Endothelial cell of hepatic sinusoid (primary cell): Measurements from ENCODE around the gene POLR2L.

Experiments used
- in situ Hi-C: cut with HindIII; loops from 2 replicates; pipeline ENCODE4 v1.10.0; 2017; ENCODE audit warnings: low sequenced_read_pairs

Gene POLR2L

DNA sequence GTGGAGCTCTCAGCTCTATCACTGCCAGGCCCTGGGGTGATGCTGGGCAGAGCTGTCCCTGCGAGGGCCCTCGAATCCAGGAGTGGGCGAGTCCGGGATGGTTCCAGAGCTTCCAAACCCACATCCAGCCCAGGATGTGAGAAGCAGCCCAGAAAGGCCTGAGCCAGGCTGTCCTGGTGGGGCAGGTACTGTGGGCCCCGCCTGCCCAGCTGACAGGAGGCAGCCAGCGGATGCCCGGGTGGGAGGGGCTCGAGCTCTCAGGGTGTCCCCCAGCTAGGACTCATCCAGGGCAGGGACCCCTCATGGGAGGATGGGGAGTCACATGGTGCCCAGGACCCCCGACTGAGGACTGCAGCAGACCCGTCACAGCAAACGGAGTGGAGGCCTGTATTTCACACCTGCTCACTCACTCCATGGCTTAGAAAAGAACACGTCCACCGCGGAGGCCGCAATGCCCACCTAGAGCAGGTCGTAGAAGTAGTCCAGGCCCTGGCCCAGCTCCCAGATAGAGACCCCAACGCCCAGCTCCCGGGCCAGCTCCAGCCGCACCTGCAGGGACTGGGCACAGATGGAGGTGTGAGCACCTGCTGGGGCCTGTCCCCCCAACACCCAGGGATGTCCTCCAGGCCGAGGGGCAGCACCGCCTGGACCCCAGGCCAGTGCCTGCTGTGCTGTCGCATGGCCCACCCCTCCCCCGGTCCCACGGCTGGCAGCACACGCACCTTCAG, 27.2 kb upstream of the POLR2L start:
- in situ Hi-C loops = no loop called here

DNA sequence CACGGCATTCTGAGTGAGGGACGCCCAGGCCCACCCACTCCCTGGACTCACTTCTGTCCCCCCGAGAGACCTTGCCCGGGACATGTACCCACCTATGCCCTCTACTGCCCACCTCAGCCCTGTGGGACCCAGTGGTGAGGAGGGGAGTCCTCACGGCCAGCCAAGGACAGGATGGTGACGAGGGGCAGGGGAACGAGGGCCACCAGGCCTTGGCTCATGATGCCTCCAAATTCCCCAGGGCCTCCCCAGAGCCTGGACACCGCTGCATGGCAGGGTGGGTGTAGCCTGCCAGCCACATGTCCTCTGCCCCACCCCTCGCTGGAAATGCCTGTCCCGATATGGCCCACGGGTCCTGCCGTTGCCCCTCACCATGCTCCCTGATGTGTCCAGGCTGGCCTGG, 26.5 kb upstream of the POLR2L start:
- in situ Hi-C loops = no loop called here

DNA sequence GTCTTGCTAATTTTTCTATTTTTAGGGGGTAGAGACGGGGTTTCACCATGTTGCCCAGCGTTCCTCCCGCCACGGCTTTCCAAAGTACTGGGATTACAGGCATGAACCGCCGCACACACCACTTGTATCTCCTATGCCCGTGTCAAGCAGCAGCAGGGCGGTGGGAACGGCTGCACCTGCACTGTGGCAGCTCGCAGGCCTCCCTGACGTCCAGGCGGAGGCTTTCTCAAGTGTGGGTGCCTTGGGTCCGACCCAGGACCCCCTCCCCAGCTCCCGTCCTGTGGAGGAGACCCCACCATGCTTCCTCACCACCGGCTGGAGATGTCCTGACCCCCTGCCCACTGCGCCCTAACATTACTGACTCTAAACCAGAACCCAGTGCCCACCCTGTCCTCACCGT, 26.1 kb upstream of the POLR2L start:
- in situ Hi-C loops = no loop called here

DNA sequence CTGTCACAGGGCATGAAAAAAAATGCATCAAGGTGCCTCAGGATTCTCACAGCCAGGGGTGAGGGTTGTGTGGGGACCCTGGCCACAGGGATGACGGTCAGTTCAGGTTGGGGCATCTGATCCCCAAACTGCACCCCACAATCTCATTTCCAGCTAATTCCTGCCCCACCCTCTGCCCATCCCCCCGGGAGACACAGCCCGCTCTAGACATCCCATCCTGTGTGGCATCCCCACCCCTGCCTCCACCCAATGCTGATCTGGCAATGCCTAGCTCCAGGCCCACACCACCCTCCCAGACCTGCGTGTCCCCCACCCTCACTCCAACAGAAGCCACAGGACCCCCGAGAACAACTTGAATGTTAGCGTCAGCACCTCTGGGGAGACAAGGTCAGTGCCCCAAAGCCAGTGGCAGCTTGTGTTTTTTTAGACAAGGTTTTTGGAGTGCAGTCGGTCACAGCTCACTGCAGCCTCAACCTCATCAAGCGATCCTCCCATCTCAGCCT, 25.6 kb upstream of the POLR2L start:
- in situ Hi-C loops = no loop called here

DNA sequence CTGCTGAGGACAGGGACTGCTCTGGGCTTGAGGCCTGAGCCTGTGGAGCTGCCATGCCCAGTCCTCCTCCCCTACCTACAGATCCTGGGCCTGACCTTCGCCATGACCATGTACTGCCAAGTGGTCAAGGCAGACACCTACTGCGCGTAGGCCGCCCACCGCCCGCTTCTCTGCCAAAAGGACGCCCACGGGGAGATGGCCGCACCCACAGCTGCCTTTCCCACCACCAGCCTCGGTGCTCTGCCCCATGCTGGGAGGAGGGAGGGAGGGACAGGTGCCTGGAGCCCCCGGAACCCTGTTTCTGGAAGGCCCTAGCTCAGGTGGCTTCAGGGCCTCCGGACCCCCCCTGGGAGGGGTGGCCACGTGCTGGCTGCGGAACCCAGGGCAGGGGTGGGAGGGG, 24.2 kb upstream of the POLR2L start:
- in situ Hi-C loops = no loop called here

DNA sequence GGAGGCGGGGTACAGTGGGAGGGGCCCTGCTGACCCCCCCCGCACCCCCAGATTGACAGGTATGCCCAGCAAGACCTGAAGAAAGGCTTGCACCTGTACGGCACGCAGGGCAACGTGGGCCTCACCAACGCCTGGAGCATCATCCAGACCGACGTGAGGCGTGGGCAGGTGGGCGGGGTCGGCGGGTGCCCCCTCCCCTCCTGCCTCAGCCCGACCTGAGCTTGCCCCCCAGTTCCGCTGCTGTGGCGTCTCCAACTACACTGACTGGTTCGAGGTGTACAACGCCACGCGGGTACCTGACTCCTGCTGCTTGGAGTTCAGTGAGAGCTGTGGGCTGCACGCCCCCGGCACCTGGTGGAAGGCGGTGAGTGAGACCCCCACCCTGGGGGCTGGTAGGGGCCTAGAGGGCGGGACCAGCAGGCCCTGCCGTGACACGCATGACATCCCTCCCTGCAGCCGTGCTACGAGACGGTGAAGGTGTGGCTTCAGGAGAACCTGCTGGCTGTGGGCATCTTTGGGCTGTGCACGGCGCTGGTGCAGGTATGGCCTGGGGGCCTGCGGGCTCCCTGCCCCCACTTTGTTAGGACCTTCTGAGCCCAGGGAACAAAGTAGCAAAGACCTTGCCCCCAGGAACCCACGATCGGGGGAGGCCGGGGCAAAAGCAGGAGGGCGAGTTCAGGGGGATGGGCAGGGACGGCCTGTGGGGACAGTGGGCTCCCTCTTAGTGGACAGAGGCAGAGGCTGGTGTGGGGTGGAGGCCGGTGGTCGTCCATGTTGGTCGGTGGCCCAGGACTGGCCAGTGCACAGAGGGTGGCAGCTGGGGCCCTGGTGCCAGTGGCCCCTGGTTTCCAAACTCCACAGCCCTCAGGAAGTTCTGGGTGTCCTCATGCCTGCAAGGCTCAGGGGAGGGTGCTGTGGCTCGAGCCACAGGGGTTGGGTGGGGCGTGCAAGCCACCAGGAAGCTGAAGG, 23.4 kb upstream of the POLR2L start:
- in situ Hi-C loops = no loop called here

DNA sequence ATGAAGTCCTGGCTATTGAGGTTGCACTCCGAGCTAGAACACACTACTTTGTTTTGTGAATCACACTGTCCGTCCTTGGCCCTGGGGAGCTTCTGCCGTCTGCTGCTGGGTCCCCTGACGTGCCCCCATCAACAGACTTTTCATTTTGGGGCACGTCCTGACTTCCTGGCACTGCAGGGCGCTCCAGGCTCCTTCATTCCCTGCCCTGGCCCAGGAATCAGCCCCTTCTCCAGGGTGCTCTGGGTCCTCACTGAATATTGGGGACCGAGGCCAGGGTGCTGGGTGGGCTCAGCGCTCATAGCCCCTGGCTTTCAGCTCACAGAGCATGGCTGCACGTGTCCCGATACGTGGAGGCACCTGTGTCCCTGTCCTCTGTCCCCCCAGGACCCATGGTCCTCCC, 22.6 kb upstream of the POLR2L start:
- in situ Hi-C loops = no loop called here

DNA sequence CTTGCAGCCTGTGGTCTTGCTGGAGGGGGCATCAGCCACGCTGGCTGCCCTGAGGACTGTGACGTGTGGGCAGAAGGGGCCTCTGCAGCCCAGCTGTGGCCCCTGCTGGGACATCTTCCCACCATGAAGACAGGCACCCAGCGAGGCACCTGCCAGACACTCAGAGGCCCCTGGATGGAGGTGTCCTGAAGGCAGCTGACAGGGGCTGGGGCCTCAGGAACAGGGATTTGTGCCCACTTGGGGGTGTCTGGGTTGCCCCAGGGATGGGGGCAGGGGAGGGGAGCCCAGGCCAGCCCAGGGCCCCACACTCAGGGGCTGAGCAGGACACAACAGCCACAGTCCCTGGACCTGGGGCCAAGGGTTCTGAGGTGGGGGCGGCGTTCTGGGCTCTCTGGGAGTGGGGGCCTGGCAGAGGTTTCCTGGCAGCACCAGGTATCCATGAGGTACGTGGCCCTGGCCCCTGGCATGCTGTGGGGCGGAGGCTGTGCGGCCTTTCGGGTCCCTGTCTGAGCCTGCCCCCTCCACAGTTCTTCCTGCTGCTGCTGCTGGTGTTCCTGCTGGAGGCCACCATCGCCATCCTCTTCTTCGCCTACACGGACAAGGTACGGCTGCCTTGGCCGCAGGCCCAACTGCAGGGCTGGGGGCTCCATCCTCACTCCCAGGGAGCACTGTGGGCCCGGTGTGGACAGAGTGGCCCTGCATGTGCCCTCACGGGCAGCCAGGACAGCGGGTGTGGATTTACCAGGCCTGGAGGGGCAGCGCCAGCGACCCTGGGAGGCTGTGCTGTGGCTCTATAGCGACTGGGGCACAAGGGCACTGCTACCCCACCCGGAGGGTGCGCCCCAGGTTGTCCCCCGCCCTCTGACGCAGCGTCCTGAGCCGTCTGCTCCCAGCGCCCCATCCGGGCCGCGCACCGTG, 21.8 kb upstream of the POLR2L start:
- in situ Hi-C loops = no loop called here

DNA sequence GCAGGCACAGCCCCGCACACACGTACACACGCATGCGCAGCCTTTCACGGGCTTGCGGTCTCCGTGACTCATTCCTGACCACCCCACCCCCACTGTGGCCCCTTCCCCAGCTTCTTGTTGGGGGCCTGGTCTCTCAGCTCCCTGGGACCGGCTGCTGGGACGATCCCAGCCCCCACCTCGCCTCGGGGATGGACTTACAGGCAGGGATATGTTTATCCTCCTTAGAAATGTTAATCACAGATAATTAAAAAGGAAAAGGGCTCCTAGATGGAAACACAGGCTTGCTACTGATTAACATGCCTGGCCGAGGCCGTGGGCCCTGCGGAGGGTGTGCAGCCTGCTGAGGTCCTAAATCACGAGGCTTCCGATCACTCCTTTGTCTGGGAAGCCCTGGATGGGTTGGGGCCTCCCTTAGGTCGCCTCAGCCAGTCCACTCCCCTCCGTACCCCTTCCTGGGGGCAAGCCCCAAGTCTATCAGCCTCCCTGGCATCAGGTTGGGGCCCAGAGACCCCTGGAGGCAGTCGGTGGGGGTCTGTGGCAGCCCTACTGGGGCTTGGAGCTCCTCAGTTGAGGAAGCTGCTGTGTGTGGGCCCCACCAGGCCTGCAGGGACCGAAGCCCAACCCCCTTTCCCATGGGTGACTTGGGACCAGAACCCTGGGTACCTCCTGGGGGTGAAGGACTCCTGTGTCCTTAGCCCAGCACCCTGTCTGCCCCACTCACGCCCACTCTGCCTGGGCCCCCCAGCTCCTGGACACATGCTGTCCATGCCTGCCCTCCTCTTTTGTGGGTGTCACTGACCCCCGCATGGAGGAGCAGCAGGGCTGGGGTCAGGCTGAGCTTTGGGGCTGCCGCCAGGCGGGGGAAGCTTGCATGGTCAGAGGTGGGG, 20.9 kb upstream of the POLR2L start:
- in situ Hi-C loops = no loop called here

DNA sequence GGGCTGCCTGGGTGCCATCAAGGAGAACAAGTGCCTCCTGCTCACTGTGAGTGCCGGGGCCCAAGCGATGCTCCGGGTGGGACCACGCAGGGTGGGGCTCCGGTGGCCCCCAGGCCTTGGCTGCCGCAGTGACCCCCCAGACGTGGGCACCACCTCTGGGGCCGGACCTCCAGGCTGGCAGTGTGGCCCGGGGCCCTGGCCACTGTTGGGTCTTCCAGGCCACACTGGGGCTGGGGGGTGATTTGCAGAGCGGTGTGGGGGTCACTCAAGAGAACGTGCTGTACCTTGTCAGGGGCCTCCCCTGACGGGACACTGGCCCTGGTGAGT, 20.3 kb upstream of the POLR2L start:
- in situ Hi-C loops = no loop called here

DNA sequence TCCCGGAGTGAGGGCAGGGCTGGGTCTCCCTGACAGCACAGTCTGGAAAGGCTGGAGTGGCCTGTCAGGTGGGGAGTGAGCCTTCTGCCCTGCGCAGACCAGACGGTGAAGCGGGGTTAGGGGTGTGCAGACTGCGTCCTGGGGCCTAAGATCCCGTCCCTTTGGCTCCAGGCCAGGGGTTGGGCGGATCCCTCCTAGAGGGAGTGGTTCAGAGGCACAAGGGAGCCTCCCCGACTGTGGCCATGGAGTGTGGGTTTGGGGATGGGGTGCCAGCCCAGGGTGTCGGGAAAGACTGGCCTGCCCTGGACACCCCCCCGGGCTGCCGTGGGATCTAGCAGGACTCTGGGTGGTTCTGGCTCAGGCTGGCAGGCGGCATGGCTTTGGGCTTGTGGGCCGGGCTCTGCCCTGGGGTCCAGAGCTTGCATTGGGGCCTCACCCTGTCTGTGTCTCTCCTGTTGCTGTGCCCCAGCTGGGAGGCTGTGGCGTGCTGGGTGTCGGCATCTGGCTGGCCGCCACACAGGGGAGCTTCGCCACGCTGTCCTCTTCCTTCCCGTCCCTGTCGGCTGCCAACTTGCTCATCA, 19.8 kb upstream of the POLR2L start:
- in situ Hi-C loops = no loop called here

DNA sequence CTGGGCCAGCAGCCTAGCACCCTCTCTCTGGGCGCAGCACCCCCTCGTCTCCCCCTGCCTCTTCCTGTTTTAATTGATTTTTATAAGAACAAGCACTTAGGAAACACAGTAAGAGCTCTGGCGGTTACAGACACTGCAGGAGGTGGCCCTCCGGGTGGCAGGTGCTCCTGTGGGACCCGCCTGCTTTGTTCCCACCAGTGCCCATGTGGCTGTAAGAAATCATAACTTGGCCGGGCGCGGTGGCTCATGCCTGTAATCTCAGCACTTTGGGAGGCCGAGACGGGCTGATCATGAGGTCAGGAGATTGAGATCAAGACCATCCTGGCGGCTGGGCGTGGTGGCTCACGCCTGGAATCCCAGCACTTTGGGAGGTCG, 18.8 kb upstream of the POLR2L start:
- in situ Hi-C loops = no loop called here

DNA sequence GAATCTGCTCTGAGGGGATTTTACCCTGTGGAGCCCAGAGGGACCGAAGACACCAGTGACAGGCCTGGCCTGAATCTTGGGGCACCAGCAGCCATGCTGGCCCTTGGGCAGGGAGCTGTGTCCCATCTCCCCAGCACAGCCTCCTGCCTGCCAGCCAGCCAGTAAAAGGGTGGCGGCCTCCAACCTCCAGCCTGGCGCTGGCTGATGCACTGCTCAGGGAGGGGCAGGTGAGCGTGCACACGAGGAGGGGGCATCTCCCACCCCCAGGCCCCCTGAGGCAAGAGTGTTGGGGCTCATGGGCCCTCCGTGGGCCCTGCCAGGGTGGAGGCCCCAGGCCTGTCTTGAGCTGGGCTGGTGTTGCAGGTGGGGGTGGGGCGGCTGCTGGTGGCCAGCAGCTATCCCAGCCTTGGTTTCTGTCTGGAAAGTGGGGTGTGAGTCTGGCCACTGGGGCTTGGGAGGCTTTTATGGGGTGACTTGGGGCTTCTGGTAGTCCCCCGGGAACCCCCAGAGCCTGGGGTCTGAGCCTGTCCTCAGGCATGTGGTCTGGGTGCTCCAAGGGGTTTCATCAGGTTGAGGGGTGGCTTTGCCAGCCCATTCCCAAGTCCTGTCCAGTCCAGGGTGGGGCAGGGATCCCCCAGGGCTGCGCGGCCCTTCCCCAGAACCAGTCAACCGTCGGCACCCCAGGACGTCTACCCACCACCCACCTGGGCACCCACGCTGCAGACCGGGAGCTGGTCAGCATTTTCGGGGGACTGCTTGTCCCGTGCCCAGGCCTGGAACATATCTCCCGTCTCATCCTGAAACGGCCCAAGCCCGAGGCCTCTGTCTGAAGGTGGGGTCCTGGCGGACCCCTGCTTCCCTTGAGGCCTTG, 18.1 kb upstream of the POLR2L start:
- in situ Hi-C loops = no loop called here

DNA sequence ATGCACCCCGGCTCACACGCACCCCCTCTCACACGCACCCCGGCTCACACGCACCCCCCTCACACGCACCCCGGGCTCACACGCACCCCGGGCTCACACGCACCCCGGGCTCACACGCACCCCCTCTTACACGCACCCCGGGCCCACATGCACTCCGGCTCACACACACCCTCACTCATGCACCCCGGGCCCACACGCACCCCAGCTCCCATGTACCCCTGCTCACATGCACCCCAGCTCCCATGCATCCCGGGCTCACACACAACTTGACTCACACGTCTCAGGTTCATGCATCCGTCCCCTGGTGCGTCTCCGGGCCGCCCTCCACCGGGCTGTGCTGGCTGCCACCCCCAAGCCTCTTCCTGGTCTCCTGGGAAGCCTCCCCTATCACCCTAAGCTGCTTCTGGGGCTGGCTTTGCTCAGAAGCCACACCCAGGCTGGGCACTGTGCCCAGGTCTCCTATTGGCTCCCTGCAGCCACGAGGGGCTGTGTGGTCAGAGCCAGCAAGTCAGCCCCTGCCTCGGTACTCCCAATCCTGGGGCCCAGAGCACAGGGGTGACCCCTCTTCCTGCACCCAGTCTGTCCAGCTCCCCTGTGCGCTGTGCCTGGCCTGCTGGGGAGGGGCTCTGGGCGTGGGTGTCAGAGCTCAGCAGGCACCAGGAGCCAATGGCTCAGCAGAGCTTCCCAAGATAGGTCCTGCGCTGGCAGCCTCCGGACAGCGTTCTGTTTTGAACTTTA, 17.2 kb upstream of the POLR2L start:
- in situ Hi-C loops = no loop called here

DNA sequence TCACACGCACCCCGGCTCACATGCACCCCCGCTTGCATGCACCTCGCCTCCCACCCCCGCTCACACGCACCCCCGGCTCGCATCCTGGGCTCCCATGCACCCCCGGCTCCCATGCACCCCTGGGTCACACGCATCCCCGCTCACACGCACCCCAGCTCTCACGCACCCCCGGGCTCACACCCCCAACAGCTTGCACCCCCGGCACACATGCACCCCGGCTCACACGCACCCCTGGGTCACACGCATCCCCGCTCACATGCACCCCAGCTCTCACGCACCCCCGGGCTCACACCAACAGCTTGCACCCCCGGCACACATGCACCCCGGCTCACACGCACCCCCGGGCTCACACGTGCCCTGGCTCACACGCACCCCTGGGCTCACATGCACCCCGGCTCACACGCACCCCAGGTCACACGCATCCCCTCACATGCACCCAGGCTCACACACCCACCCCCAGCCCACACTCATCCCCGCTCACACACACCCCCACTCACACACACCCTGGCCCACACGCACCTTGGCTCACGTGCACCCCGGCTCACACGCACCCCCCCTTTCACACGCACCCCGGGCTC, 16.5 kb upstream of the POLR2L start:
- in situ Hi-C loops = no loop called here

DNA sequence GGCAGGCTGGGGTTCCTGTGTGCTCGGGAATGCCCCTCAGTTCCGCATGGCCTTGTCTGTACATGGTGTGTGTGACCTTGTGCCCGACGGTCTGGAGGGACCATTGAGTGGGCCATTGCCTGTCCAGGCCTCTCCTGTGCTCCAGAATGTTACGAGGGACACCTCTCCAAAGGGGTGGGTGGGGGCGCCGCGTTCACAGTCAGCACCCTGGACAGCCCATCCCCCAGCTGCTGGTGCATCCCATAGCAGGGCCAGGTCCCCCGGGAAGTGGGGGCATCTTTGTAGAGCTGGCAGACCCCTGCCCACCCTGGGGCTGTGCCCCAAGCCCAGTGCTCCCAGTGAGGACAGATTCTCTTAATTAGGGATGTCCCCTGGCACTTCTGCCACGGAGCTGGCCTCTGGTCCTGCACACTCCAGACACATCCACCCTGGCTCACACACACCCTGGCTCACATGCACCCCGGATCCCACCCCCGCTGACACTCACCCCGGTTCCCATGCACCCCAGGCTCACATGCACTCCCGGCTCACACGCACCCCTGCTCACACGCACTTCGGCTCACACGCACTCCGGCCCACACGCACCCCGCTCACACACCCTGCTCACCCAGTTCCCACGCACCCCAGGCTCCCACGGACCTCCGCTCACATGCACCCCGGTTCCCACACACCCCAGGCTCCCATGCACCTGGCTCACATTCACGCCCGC, 15.9 kb upstream of the POLR2L start:
- in situ Hi-C loops = no loop called here

DNA sequence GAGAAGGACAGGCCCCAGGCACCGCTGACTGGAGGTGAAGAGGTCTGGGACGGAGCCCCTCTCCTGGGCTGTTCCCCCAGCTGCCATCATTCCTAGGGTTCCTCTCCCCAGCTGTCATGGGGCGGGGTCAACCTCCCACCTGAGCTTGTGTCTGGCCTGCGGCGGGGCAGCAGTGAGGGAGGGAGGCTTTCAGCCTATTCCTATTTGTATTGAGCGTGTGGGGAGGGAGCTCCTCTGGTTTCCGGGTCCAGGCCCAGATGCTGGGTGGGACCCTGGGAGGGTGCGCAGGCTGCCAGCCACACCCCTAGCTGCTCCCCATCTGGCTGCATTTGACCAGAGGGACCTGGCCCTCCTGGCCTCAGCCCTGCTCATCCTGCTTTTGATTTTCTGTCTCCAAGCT, 14.1 kb upstream of the POLR2L start:
- in situ Hi-C loops = no loop called here
